Measurements from ENCODE around the gene CDHR1. TPM values are rescaled to one million over a fixed set of nuclear protein-coding genes. Genes with fewer than 3 reads are reported as not detected.

The CDHR1 gene
- total and polyA plus RNA-seq, 2 experiments from 2014 or later = 3.2 to 6.6 TPM

- TF ChIP-seq ETS1 (IDR thresholded peaks at IDR 0.05) (no peak), POLR2AphosphoS5 (IDR thresholded peaks at IDR 0.05; ENCODE audit: low read depth) (no peak)
These were observed 8.0 kb downstream of the CDHR1 start (continued) for GRCh38 chr10:84202349-84202748.

- Histone ChIP-seq H4K20me1 (replicated peaks; ENCODE audit: insufficient read depth) (no peaks in the 10 kb centered on the region; the same call in 1 of the 2 replicates), H3K79me2 (replicated peaks; ENCODE audit: insufficient read depth) (no peaks in the 10 kb centered on the region), H3K9me2 (ENCODE audit: insufficient read depth) (no peaks in the 10 kb centered on the region), H3K4me3 (no peak overlapping the region), H3F3A (replicated peaks; ENCODE audit: low read depth) (no peaks in the 10 kb centered on the region), H3K36me3 (ENCODE audit: insufficient read depth) (no peaks in the 10 kb centered on the region), H3K27me3 (ENCODE audit: insufficient read depth) (no peaks in the 10 kb centered on the region), H3K4me2 (no peak overlapping the region), H3K4me1 (ENCODE audit: insufficient read depth) (no peaks in the 10 kb centered on the region), H3K27ac (ENCODE audit: low read depth) (no peak overlapping the region), H2AFZ (no peak overlapping the region)
- Mint-ChIP-seq H3K4me3 (no peak overlapping the region), H3K27ac (no peak overlapping the region), H3K36me3 (ENCODE audit: low read depth) (no peaks in the 10 kb centered on the region), H3K27me3 (ENCODE audit: insufficient read depth, low read depth, poor library complexity) (peaks cover 3% of the 10 kb centered on the region), H3K4me1 (no peaks in the 10 kb centered on the region), H3K9me3 (no peaks in the 10 kb centered on the region)
- peak; percentile 74 for DNase-seq (ENCODE audit: low spot score)
- TF ChIP-seq CTCF (conservative IDR thresholded peaks at IDR 0.05; ENCODE audit: low read depth in 2 of 2) (peak; percentile 65 to 89), JUNB (IDR thresholded peaks at IDR 0.05; ENCODE audit: unreplicated experiment) (no peak), STAT1 (IDR thresholded peaks at IDR 0.05; ENCODE audit: unreplicated experiment) (no peak)
- peak; percentile 91 for ATAC-seq
These were observed 9.8 kb downstream of the CDHR1 start for GRCh38 chr10:84204122-84204521.

- H3K36me3 ChIP-seq (ENCODE audit: insufficient read depth) = no peaks in the 10 kb centered on the region
- H3K4me3 ChIP-seq = no peak overlapping the region
- no peaks in the 10 kb centered on the region for H3K9me3 Mint-ChIP-seq
- H3F3A ChIP-seq (replicated peaks; ENCODE audit: low read depth) = no peaks in the 10 kb centered on the region
- H3K4me1 ChIP-seq (ENCODE audit: insufficient read depth) = no peaks in the 10 kb centered on the region
- H3K27me3 ChIP-seq (ENCODE audit: insufficient read depth) = no peaks in the 10 kb centered on the region
- H3K4me3 Mint-ChIP-seq = no peak overlapping the region
- no peak overlapping the region for H3K4me2 ChIP-seq
- TF ChIP-seq ETS1 (IDR thresholded peaks at IDR 0.05) (no peak), JUNB (IDR thresholded peaks at IDR 0.05; ENCODE audit: unreplicated experiment) (no peak), CTCF (conservative IDR thresholded peaks at IDR 0.05; ENCODE audit: low read depth in 2 of 2) (no peak), EZH2 (IDR thresholded peaks at IDR 0.05; ENCODE audit: low read depth, unreplicated experiment) (no peak), EZH2phosphoT487 (IDR thresholded peaks at IDR 0.05; ENCODE audit: unreplicated experiment) (no peak), STAT1 (IDR thresholded peaks at IDR 0.05; ENCODE audit: unreplicated experiment) (no peak), NANOG (IDR thresholded peaks at IDR 0.05; ENCODE audit: borderline replicate concordance) (no peak), ZNF114 (CRISPR knock-in tag; IDR thresholded peaks at IDR 0.05) (no peak)
- no peaks in the 10 kb centered on the region for H3K4me1 Mint-ChIP-seq
- H3K9me2 ChIP-seq (ENCODE audit: insufficient read depth) = no peaks in the 10 kb centered on the region
- ATAC-seq (no peak), DNase-seq (ENCODE audit: low spot score) (no peak)
- H3K36me3 Mint-ChIP-seq (ENCODE audit: low read depth) = no peaks in the 10 kb centered on the region
- peaks cover 3% of the 10 kb centered on the region for H3K27me3 Mint-ChIP-seq (ENCODE audit: insufficient read depth, low read depth, poor library complexity)
- no peak overlapping the region for H3K27ac ChIP-seq (ENCODE audit: low read depth)
- H4K20me1 ChIP-seq (replicated peaks; ENCODE audit: insufficient read depth) = no peaks in the 10 kb centered on the region; the same call in 1 of the 2 replicates
- no peak overlapping the region for H2AFZ ChIP-seq
- H3K27ac Mint-ChIP-seq = no peak overlapping the region
- H3K79me2 ChIP-seq (replicated peaks; ENCODE audit: insufficient read depth) = no peaks in the 10 kb centered on the region
These were observed 10.3 kb downstream of the CDHR1 start for GRCh38 chr10:84204610-84205009.

Measured in GM23338 (cell line).